Right lobe of liver (tissue), 4 donors: ENCODE measurements around the gene OR2T3.
"Not testable (repeated sequence)": the region's sequence is repeated elsewhere in the genome, so short reads cannot be mapped to it uniquely, and the experiment has no call there.

ENCODE experiments used
- POLR2A ChIP-seq: fragments of 450-650 bp; IDR thresholded peaks from one replicate; pipeline ENCODE4 v1.6.1; 2017; ENCODE audit warnings: antibody characterized with exemption, mild to moderate bottlenecking
- TF ChIP-seq, protein P1 (sequence below), 4 donors: fragments of 200-600 bp in 3 of 4; fragments of 450-650 bp in 1 of 4; IDR thresholded peaks; one replicate each; pipeline versions ENCODE4 v1.5.1 to v1.8.0; 2016 to 2022; ENCODE audit warnings: antibody characterized with exemption in 4 of 4, mild to moderate bottlenecking in 2 of 4
- donor health status: DM: no; HTN: no; CAD: no.
- donor health status: DM: no; HTN: no; CAD: no.
- donor health status: DM: no; HTN: yes; CAD: no.

DNA sequence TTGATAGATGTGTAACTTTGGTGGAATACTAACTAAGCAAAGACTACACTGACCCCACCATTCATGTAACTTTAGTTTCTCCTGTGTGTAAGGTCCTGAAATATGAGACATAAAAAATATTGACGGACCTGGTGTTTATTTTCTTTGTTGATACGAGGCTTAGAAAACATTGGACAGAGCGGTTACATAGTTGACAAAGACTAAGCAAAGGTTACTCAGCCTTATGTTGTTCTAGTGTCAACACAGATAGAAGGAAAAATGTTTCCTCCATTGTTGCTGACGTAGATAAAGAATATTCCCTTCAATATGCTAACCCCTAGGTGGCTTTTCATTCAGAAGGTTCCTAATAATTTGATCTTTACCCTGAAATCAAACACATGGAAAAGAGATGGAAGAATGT, 18.1 kb upstream of the OR2T3 start:
- TF ChIP-seq, protein P1, sequence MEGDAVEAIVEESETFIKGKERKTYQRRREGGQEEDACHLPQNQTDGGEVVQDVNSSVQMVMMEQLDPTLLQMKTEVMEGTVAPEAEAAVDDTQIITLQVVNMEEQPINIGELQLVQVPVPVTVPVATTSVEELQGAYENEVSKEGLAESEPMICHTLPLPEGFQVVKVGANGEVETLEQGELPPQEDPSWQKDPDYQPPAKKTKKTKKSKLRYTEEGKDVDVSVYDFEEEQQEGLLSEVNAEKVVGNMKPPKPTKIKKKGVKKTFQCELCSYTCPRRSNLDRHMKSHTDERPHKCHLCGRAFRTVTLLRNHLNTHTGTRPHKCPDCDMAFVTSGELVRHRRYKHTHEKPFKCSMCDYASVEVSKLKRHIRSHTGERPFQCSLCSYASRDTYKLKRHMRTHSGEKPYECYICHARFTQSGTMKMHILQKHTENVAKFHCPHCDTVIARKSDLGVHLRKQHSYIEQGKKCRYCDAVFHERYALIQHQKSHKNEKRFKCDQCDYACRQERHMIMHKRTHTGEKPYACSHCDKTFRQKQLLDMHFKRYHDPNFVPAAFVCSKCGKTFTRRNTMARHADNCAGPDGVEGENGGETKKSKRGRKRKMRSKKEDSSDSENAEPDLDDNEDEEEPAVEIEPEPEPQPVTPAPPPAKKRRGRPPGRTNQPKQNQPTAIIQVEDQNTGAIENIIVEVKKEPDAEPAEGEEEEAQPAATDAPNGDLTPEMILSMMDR (IDR thresholded peaks at IDR 0.05): not testable (repeated sequence)
- TF ChIP-seq POLR2A: not testable (repeated sequence)
